Astrocyte (in vitro differentiated cells and primary cell): ENCODE measurements around the gene ZNF732. TPM values are rescaled to one million over a fixed set of nuclear protein-coding genes. Genes with fewer than 3 reads are reported as not detected.

Experiments used
- DNase-seq: peaks from one replicate; pipeline ENCODE4 v3.0.0-alpha.2; 2010; ENCODE audit warnings: low read depth
- FAIRE-seq: peaks from 2 replicates; lab custom pipeline; 2011; peaks lifted over from hg19 to GRCh38; lab: Jason Lieb, UNC
- H2AFZ ChIP-seq: 2 replicates; pipeline ENCODE4 v1.6.0; 2012; ENCODE audit warnings: low read depth, low read length, inconsistent platforms
- H3K27ac ChIP-seq: 2 replicates; pipeline ENCODE4 v1.5.1; 2011; ENCODE audit warnings: low read depth, low read length, inconsistent platforms
- H3K27me3 ChIP-seq: 2 replicates; pipeline ENCODE4 v1.6.0; 2011; ENCODE audit warnings: low read length, inconsistent platforms; ENCODE audit not compliant: insufficient read depth
- H3K36me3 ChIP-seq: 2 replicates; pipeline ENCODE4 v1.5.1; 2011; ENCODE audit warnings: low read length, inconsistent platforms; ENCODE audit not compliant: insufficient read depth
- H3K4me1 ChIP-seq: 2 replicates; pipeline ENCODE4 v1.5.1; 2011; ENCODE audit warnings: low read length, inconsistent platforms; ENCODE audit not compliant: insufficient read depth
- H3K4me2 ChIP-seq: 2 replicates; pipeline ENCODE4 v1.6.0; 2012; ENCODE audit warnings: low read length, inconsistent platforms
- H3K4me3 ChIP-seq: 2 replicates; pipeline ENCODE4 v1.5.1; 2011; ENCODE audit warnings: low read depth, mild to moderate bottlenecking, low read length, inconsistent platforms; ENCODE audit not compliant: insufficient read depth
- H3K79me2 ChIP-seq: 2 replicates; pipeline ENCODE4 v1.6.0; 2012; ENCODE audit warnings: mild to moderate bottlenecking, low read length, inconsistent platforms; ENCODE audit not compliant: insufficient read depth
- H3K9ac ChIP-seq: 2 replicates; pipeline ENCODE4 v1.6.0; 2012; ENCODE audit warnings: mild to moderate bottlenecking, low read length, inconsistent platforms
- H3K9me3 ChIP-seq: 2 replicates; pipeline ENCODE4 v1.5.1; 2012; ENCODE audit warnings: low read depth, mild to moderate bottlenecking, low read length, inconsistent platforms; ENCODE audit not compliant: insufficient read depth
- H4K20me1 ChIP-seq: 2 replicates; pipeline ENCODE4 v1.6.0; 2012; ENCODE audit warnings: low read length, inconsistent platforms; ENCODE audit not compliant: insufficient read depth
- H3K27ac Mint-ChIP-seq: one replicate; pipeline ENCODE4 v1.8.0; 2021; ENCODE audit warnings: mild to moderate bottlenecking, mixed read lengths; ENCODE audit not compliant: unreplicated experiment
- H3K27me3 Mint-ChIP-seq: one replicate; pipeline ENCODE4 v1.8.0; 2021; ENCODE audit warnings: low read depth, mixed read lengths; ENCODE audit not compliant: unreplicated experiment
- H3K36me3 Mint-ChIP-seq: one replicate; pipeline ENCODE4 v1.8.0; 2021; ENCODE audit warnings: low read depth, mixed read lengths; ENCODE audit not compliant: unreplicated experiment
- H3K4me1 Mint-ChIP-seq: one replicate; pipeline ENCODE4 v1.8.0; 2021; ENCODE audit warnings: low read depth, mixed read lengths; ENCODE audit not compliant: unreplicated experiment
- H3K4me3 Mint-ChIP-seq: one replicate; pipeline ENCODE4 v1.8.0; 2021; ENCODE audit warnings: mild to moderate bottlenecking, moderate library complexity, mixed read lengths; ENCODE audit not compliant: unreplicated experiment
- H3K9me3 Mint-ChIP-seq: one replicate; pipeline ENCODE4 v1.8.0; 2021; ENCODE audit warnings: mild to moderate bottlenecking, mixed read lengths; ENCODE audit not compliant: unreplicated experiment
- CTCF ChIP-seq: IDR thresholded peaks from 2 replicates; pipeline ENCODE4 v1.5.1; 2011; ENCODE audit warnings: low read depth, mild to moderate bottlenecking, inconsistent platforms, low read length, moderate library complexity; ENCODE audit not compliant: insufficient read depth
- EZH2 ChIP-seq: IDR thresholded peaks from 2 replicates; pipeline ENCODE4 v1.6.1; 2012; ENCODE audit warnings: mild to moderate bottlenecking, low read length, inconsistent platforms; ENCODE audit not compliant: insufficient read depth
- total RNA-seq: library from RNA; stranded (reverse); gene quantifications from 2 replicates; pipeline ENCODE4 v1.2.1, GENCODE V29; 2021

Gene ZNF732
- total RNA-seq, 1 donor from 2014 or later, result 1.4 TPM

- H4K20me1 ChIP-seq, result peaks cover 9% of the 10 kb centered on the region
- H3K9me3 ChIP-seq, result no peaks in the 10 kb centered on the region
- no peaks in the 10 kb centered on the region for H3K36me3 ChIP-seq
- peak overlapping the region; percentile 82 for H3K9ac ChIP-seq
- peak overlapping the region; percentile 100 for H2AFZ ChIP-seq
- H3K4me2 ChIP-seq, result peak overlapping the region; percentile 100
- peak overlapping the region; percentile 97 for H3K27ac Mint-ChIP-seq
- no peak for TF ChIP-seq CTCF
- TF ChIP-seq EZH2, result no peak
- peaks cover 9% of the 10 kb centered on the region for H3K4me1 Mint-ChIP-seq
- peaks cover 32% of the 10 kb centered on the region for H3K36me3 Mint-ChIP-seq
- peak overlapping the region; percentile 69 for H3K27ac ChIP-seq
- DNase-seq, result peak; percentile 34
- peak overlapping the region; percentile 97 for H3K4me3 Mint-ChIP-seq
- H3K27me3 Mint-ChIP-seq, result peaks cover 3% of the 10 kb centered on the region
- peaks cover 51% of the 10 kb centered on the region for H3K79me2 ChIP-seq
- FAIRE-seq, result no peak
- H3K27me3 ChIP-seq, result no peaks in the 10 kb centered on the region
- H3K4me1 ChIP-seq, result peaks cover 7% of the 10 kb centered on the region
- peaks cover 26% of the 10 kb centered on the region for H3K9me3 Mint-ChIP-seq
- H3K4me3 ChIP-seq, result peak overlapping the region; percentile 80
These were observed 32.9 kb upstream of the ZNF732 start for GRCh38 chr4:337932-338758.

GRCh38 chr4:337143-337931 is 32.1 kb upstream of the ZNF732 start, which contains the start of gene ZNF141:
Gene ZNF141 (plus strand): TSS chr4:337814. CDS start chr4:337984, 170 bp downstream.
- TF ChIP-seq EZH2 (no peak), CTCF (no peak)
- Histone ChIP-seq H3K79me2 (peaks cover 44% of the 10 kb centered on the region), H4K20me1 (peaks cover 9% of the 10 kb centered on the region), H3K9me3 (no peaks in the 10 kb centered on the region), H3K4me3 (peak within 1 kb of the TSS; percentile 80), H3K4me1 (peaks cover 7% of the 10 kb centered on the region), H3K27me3 (no peaks in the 10 kb centered on the region), H2AFZ (peak within 1 kb of the TSS; percentile 100), H3K36me3 (no peaks in the 10 kb centered on the region), H3K9ac (peak within 1 kb of the TSS; percentile 82), H3K4me2 (peak within 1 kb of the TSS; percentile 100), H3K27ac (peak within 1 kb of the TSS; percentile 69)
- Mint-ChIP-seq H3K9me3 (peaks cover 21% of the 10 kb centered on the region), H3K27ac (peak within 1 kb of the TSS; percentile 97), H3K27me3 (peaks cover 3% of the 10 kb centered on the region), H3K36me3 (peaks cover 24% of the 10 kb centered on the region), H3K4me3 (peak within 1 kb of the TSS; percentile 97), H3K4me1 (peaks cover 9% of the 10 kb centered on the region)
- DNase-seq (peak; percentile 96), FAIRE-seq (peak; percentile 58)
